GM21390 (cell line): ENCODE data around the gene NDUFS5.
"Not testable (repeated sequence)": the region's sequence is repeated elsewhere in the genome, so short reads cannot be mapped to it uniquely, and the experiment has no call there.

Source experiments
- ATAC-seq: cut with Tn5 transposase; IDR thresholded peaks from one replicate; pipeline ENCODE4 v1.9.1; 2021; ENCODE audit not compliant: unreplicated experiment

The NDUFS5 gene

DNA sequence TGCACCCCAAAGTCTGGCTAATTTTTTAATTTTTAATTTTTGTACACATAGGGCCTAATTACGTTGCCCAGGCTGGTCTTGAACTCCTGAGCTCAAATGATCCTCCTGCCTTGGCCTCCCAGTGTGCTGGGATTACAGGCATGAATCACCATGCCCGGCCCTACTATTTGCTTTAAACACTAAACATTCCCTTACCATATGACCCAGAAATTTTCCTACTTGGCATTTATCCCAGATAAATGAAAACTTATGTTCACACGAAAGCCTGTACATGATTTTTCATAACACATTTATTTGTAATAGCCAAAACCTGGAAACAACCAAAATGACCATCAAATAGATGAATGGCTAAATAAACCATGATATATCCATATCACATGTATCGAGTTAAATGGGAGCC, 35.8 kb downstream of the NDUFS5 start:
- ATAC-seq, result no peak

DNA sequence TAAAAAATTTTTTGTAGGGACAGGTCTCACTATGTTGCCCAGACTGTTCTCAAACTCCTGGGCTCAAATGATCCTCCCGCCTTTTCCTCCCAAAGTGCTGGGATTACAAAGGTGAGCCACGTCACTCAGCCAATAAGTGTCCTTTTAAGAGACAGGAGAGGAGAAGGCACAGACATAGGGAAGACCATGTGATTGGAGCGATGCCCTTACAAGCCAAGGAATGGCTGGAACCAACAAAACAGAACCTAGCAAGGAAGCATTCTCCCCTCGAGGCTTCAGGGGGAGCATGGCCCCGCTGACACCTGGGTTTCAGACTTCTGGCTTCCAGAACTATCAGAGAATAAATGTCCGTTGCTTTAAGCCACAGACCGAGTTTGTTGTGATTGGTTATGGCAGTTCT, 37.0 kb downstream of the NDUFS5 start:
- ATAC-seq, result no peak

DNA sequence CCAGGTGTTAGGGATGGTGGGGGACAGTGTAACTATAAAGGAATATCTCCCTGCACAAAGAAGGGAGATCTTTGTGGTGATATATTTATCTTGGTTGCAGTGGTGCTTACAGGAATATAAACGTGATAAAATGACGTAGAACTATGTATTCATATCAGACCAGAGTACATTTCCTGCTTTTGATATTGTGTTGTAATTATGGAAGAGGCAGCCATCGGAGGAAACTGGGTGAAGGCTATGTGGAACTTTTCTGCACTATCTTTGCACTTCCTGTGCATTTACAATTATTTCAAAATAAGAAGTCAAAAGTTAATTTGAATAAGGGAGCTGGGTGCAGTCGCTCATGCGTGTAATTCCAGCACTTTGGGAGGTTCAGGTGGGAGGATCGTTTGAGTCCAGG, 37.6 kb downstream of the NDUFS5 start:
- no peak for ATAC-seq

DNA sequence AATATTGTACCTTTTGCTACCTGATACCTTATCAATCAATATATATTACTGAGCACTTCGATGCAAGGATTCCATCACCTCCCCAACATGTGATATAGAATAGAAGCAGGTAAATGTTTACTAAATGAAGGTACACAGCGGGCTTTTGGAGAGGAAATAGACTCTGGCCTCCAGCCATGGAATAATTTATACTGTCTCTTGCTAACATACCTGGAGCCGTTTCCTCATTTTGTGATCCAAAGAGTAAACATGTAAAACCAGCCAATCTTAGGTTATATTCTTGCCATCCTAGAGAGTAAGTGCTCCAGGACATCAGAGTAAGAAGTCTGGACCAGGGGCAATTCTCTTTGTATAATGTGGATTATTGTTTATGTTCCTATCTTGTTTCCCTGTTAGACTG, 39.4 kb downstream of the NDUFS5 start:
- no peak for ATAC-seq

DNA sequence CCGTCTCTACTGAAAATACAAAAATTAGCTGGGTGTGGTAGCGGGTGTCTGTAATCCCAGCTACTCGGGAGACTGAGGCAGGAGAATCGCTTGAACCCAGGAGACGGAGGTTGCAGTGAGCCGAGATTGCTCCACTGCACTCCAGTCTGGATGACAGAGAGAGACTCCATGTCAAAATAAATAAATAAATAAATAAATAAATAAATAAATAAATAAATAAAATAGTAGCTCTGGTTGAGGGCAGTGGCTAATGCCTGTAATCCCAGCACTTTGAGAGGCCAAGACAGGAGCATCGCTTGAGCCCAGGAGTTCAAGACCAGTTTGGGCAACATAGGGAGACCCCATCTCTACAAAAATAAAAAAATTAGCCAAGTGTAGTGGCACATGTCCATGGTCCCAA, 42.1 kb downstream of the NDUFS5 start:
- ATAC-seq, result not testable (repeated sequence)

DNA sequence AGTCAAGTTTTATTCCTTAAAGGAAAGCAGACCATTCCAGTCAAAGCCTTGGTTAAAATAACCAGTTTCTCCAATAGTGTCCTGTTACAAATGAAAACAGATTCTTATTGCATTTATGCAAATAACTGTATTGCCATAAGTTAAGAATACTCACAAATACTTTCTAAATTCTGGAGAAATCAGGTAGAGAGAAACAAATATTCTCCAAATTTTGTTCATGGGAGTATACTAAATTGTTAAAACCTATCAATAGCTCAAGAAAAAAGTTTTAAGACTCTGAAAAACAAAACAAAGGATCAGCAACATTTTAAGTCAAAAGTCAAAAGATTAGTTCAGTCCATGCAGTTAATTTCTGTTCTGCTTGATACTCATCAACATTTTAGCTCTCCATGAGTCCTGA, 45.4 kb downstream of the NDUFS5 start:
- ATAC-seq, result not testable (repeated sequence)

DNA sequence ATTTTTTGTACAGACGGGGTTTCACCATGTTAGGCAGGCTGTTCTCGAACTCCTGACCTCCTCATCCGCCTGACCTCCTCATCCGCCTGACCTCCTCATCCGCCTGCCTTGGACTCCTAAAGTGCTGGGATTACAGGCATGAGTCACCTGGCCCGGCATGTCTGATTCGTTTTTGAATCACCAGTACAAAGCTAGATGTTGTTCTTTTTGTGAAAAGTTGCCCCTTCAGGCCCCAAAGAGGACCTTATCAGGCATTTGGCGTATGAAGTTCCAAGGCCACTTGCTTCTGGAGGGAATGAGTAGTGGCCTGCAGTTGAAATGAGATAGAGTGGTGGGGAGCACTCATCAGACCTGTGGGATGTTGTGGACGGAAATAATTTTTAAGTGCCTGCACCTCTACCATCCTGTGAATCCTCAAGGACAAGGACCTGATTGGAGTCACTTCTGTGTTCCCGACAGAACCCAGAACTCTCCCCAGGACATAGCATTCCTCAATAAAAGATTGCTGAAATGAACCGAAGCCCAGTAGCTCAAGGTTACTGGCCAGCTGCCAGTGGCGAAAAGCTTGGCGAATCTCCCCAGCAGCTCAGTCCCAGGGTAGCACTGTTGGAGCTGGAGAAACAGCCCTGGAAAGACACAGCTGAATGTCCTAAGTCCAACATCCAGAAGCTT, 50.1 kb downstream of the NDUFS5 start:
- ATAC-seq, result no peak

DNA sequence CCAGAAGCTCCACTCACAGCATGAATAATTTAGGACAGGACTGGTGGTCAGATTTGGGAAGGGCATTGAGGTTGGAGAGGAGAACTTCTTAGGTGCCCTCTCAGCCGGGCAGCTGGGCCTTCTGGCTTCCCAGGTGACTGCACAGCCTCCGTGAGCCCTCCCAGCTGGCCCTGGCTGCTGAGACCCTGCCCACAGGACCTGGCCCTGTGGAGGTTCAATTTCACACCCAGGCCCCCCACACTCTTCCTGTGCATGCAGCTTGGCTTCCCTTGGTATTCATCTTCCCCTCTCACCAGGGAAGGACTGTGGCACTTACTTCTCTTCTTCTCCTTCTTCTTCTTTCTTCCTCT, 50.6 kb downstream of the NDUFS5 start:
- no peak for ATAC-seq

DNA sequence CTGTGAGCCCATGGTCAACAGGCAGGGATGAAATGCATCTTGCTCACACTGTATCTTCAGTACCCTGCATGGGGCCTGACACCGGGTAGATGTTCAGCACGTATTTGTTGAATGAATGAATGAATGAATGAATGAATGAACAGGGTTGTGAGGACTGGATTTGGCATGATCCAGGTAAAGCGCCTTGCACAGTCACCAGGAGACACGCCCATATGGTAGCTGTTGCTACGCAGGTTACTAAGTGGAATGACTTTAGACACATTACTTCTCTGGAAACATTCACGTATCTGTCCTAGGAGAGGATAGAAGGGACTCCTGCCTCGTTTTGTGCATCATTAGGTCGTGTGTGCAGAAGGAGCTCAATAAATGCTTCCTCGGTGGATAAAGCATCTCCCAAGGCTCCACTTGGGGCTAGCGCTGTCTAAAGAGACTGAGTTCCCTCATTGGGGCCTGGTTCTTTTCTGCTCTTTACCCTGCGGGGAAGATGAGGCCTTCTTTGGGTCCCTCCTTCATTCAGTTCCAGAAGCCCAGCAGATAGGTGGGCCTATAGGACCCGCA, 54.2 kb downstream of the NDUFS5 start:
- ATAC-seq, result no peak

DNA sequence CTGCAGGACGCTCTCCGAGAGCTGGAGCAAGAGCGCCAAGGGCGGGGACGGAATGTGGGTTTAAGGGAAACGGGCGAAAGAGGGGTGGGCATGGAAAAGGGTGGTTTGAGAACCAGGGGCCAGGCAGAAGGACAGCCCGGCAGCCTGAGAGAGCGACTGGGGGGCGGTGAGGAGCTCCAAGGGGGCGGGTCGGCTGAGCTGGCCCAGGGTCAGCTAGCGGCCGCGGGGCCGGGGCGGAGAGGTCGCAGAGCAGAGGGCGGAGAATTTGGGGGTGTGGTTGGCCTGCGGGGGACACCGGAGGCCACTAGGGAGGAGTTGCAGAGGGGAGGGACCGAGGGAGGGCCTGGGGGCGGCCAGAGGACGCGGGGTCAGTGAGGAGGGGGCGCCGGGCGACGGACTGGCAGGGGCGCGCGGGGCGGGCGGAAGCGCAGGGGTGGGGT, 54.7 kb downstream of the NDUFS5 start:
- no peak for ATAC-seq

DNA sequence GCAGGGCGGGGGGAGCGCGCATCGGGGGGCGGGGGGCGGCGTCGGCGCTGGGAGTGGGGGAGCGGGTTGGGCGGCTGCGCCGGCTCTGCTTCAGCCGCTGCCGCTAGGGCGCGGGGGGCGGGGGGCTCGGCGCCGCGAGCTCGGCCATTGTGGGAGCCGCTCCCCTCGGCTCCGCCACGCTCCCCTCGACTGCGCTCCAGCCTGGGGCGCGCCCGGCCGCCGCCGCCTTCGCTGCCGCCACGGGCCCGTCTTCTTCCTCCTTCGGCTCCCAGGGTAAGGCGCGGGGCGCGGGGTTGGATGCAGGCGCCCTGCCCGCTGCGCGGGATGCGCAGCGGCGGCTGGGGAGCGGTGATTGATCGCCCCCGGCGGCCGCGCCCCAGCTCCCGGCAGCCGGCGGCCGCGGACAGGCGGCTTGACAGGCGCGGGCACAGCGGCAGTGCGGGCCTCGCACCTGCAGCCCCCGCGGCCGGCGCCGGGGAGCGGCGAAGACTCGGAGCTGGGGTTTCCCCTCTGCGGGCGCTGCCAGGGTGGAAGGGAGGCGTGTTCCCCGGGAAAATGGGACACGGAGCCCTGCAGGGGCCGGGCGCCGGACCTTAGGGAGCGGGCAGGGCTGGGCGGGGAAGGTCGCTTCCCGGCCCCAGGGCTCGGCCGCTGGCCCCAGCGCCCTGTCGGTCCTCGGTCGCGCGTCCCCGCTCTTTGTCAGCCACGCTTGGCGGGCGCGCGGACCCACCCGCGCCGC, 55.3 kb downstream of the NDUFS5 start:
- ATAC-seq, result no peak

DNA sequence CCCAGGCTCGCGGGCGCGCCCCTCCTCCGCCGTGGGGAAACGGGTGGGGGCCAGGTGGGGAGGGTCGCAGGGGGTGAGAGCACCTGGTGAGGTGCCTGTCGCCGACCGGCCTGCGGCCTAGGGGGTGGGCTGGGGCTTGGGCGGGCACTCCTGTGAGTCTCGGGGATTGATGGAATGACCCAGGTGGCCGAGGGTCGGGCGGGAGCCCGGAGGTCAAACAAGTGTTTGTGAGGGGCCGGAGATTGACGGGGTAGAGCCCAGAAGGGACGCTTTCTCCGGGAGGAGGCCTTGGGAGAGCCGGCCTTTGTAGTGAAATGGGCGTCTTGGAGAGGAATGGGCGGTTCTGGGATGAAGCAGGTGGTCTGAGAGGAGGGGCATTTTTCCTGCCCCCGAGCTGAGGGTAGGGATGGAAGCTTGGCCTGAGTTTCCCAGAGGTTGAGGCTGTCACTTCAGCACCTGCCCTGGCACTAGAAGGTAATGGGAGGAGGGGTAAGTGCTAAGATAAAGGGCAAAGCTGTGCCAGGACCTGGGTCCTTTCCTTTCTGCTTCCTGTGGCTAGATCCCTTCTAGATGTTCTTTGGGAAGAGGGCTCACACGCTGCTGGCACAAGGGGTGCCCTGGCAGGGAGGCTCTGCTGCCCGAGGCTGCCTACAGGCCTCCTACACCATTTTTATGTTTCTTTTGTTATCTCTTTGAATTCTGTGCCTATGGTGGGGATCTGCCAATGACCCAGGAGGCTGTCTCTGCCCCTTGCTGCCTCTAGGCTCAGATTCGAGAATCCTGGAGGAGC, 56.1 kb downstream of the NDUFS5 start:
- no peak for ATAC-seq

DNA sequence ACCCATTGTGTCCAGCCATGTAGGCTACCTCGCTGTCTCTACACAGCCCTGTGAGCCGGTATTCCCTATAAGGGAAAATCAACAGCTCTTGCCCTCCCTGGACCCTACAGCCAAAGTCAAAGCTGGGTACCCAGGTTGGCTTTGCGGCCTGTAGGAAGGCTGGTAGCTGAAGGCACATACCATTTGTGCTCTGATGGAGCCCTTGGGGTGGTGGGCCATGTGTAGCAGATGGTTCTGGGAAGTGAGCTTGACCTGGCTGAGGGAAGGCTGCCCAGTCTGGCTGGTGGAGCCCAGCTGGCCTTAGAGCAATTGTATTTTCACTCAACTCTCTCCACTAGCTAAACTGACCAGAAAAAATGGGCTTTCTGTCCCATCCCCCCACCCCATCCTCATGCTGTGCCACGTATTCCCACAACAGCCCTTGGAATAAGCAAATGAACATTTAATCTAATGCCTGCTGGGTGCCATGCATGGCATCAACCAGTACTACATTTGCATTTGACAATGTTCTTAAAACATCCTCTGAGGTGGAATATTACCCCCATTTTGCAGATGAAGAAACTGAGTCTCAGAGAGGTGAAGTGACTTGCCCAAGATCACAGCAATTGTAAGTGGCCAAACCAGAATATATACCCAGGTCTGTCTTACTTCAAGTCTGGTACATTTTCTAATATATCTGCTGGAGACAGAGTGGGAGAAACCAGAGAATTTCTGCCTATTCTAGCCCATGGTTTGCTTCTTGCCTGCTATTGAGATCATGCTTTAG, 56.8 kb downstream of the NDUFS5 start:
- ATAC-seq, result no peak

DNA sequence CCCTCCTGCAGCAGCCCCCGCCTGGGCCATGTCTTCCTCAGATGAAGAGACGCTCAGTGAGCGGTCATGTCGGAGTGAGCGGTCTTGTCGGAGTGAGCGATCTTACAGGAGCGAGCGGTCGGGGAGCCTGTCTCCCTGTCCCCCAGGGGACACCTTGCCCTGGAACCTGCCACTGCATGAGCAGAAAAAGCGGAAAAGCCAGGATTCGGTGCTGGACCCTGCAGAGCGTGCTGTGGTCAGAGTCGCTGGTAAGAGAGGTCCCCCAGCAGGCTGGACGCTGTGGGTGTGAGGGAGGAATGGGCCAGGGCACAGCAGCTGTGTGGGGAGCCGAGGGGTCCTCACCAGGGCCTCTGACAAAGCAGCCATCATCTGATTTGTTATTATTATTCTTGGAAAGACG, 58.0 kb downstream of the NDUFS5 start:
- ATAC-seq, result no peak
